Natural killer cell (primary cell): ENCODE data around the gene SERPINE1. TPM values are rescaled to one million over a fixed set of nuclear protein-coding genes. Genes with fewer than 3 reads are reported as not detected.

Source experiments
- ATAC-seq, 3 donors: fragments of 150-1000 bp in 2 of 3; fragments of 200-7000 bp in 1 of 3; cut with Tn5 transposase; 1 replicate in 1 of 3; 2 replicates in 2 of 3; pipeline ENCODE4 v1.10.0; 2021; ENCODE audit warnings: mild to moderate bottlenecking in 2 of 3, moderate library complexity in 2 of 3
- DNase-seq, 2 donors: peaks; one replicate each; pipeline versions ENCODE4 v3.0.0 to v3.0.0-alpha.2; 2013 to 2021; ENCODE audit warnings: mixed read lengths in 1 of 2
- H3K27ac ChIP-seq: one replicate; pipeline ENCODE4 v1.5.1; 2013; ENCODE audit warnings: mild to moderate bottlenecking, low read length
- H3K27me3 ChIP-seq: one replicate; pipeline ENCODE4 v1.6.1; 2013; ENCODE audit warnings: low read length; ENCODE audit not compliant: control insufficient read depth, insufficient read depth
- H3K36me3 ChIP-seq: one replicate; pipeline ENCODE4 v1.6.1; 2013; ENCODE audit warnings: low read length; ENCODE audit not compliant: control insufficient read depth, insufficient read depth
- H3K4me1 ChIP-seq: one replicate; pipeline ENCODE4 v1.6.1; 2013; ENCODE audit warnings: low read length; ENCODE audit not compliant: control insufficient read depth, insufficient read depth
- H3K4me3 ChIP-seq: one replicate; pipeline ENCODE4 v1.5.1; 2013; ENCODE audit warnings: low read length
- H3K9me3 ChIP-seq: one replicate; pipeline ENCODE4 v1.6.1; 2013; ENCODE audit warnings: low read length; ENCODE audit not compliant: control insufficient read depth, insufficient read depth
- H3K27ac Mint-ChIP-seq, 2 donors: one replicate each; pipeline ENCODE4 v1.8.0; 2022; ENCODE audit warnings: mild to moderate bottlenecking in 2 of 2, mixed read lengths in 2 of 2, moderate library complexity in 1 of 2
- H3K27me3 Mint-ChIP-seq, 2 donors: one replicate each; pipeline ENCODE4 v1.8.0; 2022; ENCODE audit warnings: low read depth in 2 of 2, mixed read lengths in 2 of 2
- H3K36me3 Mint-ChIP-seq: one replicate; pipeline ENCODE4 v1.8.0; 2022; ENCODE audit warnings: mixed read lengths
- H3K4me1 Mint-ChIP-seq, 2 donors: one replicate each; pipeline ENCODE4 v1.8.0; 2022; ENCODE audit warnings: mixed read lengths in 2 of 2
- H3K4me3 Mint-ChIP-seq: one replicate; pipeline ENCODE4 v1.8.0; 2022; ENCODE audit warnings: mild to moderate bottlenecking, moderate library complexity, mixed read lengths
- H3K9me3 Mint-ChIP-seq, 2 donors: one replicate each; pipeline ENCODE4 v1.8.0; 2022; ENCODE audit warnings: mixed read lengths in 2 of 2
- CTCF ChIP-seq: fragments of 200-600 bp; IDR thresholded peaks from one replicate; pipeline ENCODE4 v1.8.0; 2022; ENCODE audit warnings: antibody characterized with exemption
- WGBS: methylation state at CpG from one replicate; pipeline ENCODE4 v1.1.7; 2013; ENCODE audit warnings: missing lambda C conversion rate; ENCODE audit not compliant: insufficient coverage; 5-methylcytosine and 5-hydroxymethylcytosine counted together
- intact Hi-C: fragments of 100-400 bp; cut with micrococcal nuclease; formaldehyde crosslinking; loops from one replicate; pipeline ENCODE4 v1.14.2; 2022
- total RNA-seq, 4 donors: library from RNA; stranded (reverse); fragments of 120-200 nt in 1 of 4; gene quantifications; one replicate each; pipeline versions ENCODE4 v1.2.3 to v1.2.4, GENCODE V29; 2013 to 2022

Gene SERPINE1
- total RNA-seq, 3 donors from 2014 or later (not counting 1 experiment from before 2014, with no cell fraction given), result 0.48 to 5.5 (median 1.1) TPM

- H3K27ac ChIP-seq, result no peak overlapping the region
- no peak for TF ChIP-seq CTCF
- H3K36me3 ChIP-seq, result no peaks in the 10 kb centered on the region
- no peak overlapping the region for H3K27ac Mint-ChIP-seq
- intact Hi-C loops, result no loop called here
- no peaks in the 10 kb centered on the region for H3K27me3 ChIP-seq
- no peaks in the 10 kb centered on the region for H3K9me3 ChIP-seq
- WGBS, result 83% methylated on average over 3 of the region's 3 CpGs
- no peaks in the 10 kb centered on the region for H3K4me1 ChIP-seq
- no peaks in the 10 kb centered on the region for H3K9me3 Mint-ChIP-seq
- no peak overlapping the region for H3K4me3 Mint-ChIP-seq
- H3K4me1 Mint-ChIP-seq, result no peaks in the 10 kb centered on the region
- ATAC-seq (no peak), DNase-seq (no peak)
- H3K36me3 Mint-ChIP-seq, result no peaks in the 10 kb centered on the region
- H3K27me3 Mint-ChIP-seq, result peaks cover 0 to 3% of the 10 kb centered on the region in 2 donors
- H3K4me3 ChIP-seq, result no peak overlapping the region
Measured at GRCh38 chr7:101115215-101115614, 11.7 kb upstream of the SERPINE1 start.

GRCh38 chr7:101116898-101117297 lies 10.0 kb upstream of the SERPINE1 start:
- no peaks in the 10 kb centered on the region for H3K9me3 Mint-ChIP-seq
- no peak overlapping the region for H3K27ac Mint-ChIP-seq
- DNase-seq (no peak), ATAC-seq (no peak)
- Histone ChIP-seq H3K4me3 (no peak overlapping the region), H3K27ac (no peak overlapping the region), H3K36me3 (no peaks in the 10 kb centered on the region), H3K4me1 (peaks cover 2% of the 10 kb centered on the region), H3K9me3 (no peaks in the 10 kb centered on the region), H3K27me3 (no peaks in the 10 kb centered on the region)
- WGBS, result 84% methylated on average over 10 of the region's 10 CpGs
- no peaks in the 10 kb centered on the region for H3K36me3 Mint-ChIP-seq
- H3K27me3 Mint-ChIP-seq, result peaks cover 0 to 8% of the 10 kb centered on the region in 2 donors
- TF ChIP-seq CTCF, result no peak
- intact Hi-C loops, result no loop called here
- H3K4me1 Mint-ChIP-seq, result peaks cover 2% of the 10 kb centered on the region in 2 donors
- no peak overlapping the region for H3K4me3 Mint-ChIP-seq

GRCh38 chr7:101118856-101119255 lies 8.0 kb upstream of the SERPINE1 start:
- no peak for DNase-seq
- Mint-ChIP-seq H3K36me3 (no peaks in the 10 kb centered on the region), H3K9me3 (no peaks in the 10 kb centered on the region), H3K27ac (no peak overlapping the region), H3K27me3 (peaks cover 0 to 15% of the 10 kb centered on the region in 2 donors), H3K4me1 (peaks cover 9 to 10% of the 10 kb centered on the region in 2 donors), H3K4me3 (no peak overlapping the region)
- TF ChIP-seq CTCF, result no peak
- H3K4me1 ChIP-seq, result peaks cover 8% of the 10 kb centered on the region
- H3K4me3 ChIP-seq, result no peak overlapping the region
- WGBS, result 75% methylated on average over 3 of the region's 3 CpGs
- no peaks in the 10 kb centered on the region for H3K27me3 ChIP-seq
- no peak for ATAC-seq
- H3K27ac ChIP-seq, result no peak overlapping the region
- H3K36me3 ChIP-seq, result no peaks in the 10 kb centered on the region
- intact Hi-C loops, result no loop called here
- H3K9me3 ChIP-seq, result no peaks in the 10 kb centered on the region

- DNase-seq (no peak), ATAC-seq (no peak)
- Mint-ChIP-seq H3K36me3 (no peaks in the 10 kb centered on the region), H3K27ac (no peak overlapping the region), H3K27me3 (peaks cover 7 to 18% of the 10 kb centered on the region in 2 donors), H3K9me3 (no peaks in the 10 kb centered on the region), H3K4me3 (no peak overlapping the region), H3K4me1 (peaks cover 15 to 16% of the 10 kb centered on the region in 2 donors)
- no peaks in the 10 kb centered on the region for H3K27me3 ChIP-seq
- H3K4me1 ChIP-seq, result peaks cover 16% of the 10 kb centered on the region
- no peaks in the 10 kb centered on the region for H3K9me3 ChIP-seq
- H3K4me3 ChIP-seq, result no peak overlapping the region
- TF ChIP-seq CTCF, result no peak
- WGBS, result 67% methylated on average over 10 of the region's 10 CpGs
- intact Hi-C loops, result no loop called here
- H3K27ac ChIP-seq, result no peak overlapping the region
- no peaks in the 10 kb centered on the region for H3K36me3 ChIP-seq
Measured at GRCh38 chr7:101119876-101120275, 7.0 kb upstream of the SERPINE1 start.
